Esophagus squamous epithelium (tissue), 5 donors: ENCODE data around the gene ZBTB43. TPM values are rescaled to one million over a fixed set of nuclear protein-coding genes. Genes with fewer than 3 reads are reported as not detected.

Experiments
- DNase-seq: peaks from one replicate; lab custom pipeline; 2025; lab: John Stamatoyannopoulos, UW
- H3K27ac ChIP-seq, 4 donors: fragments of 200-600 bp; sonication (generic); one replicate each; pipeline ENCODE4 v1.5.1; 2016 to 2019; ENCODE audit warnings: mild to moderate bottlenecking in 1 of 4
- H3K27me3 ChIP-seq, 4 donors: fragments of 200-600 bp; sonication (generic); 1 replicate in 3 of 4; 2 replicates in 1 of 4; pipeline versions ENCODE4 v1.5.1 to v1.6.0; 2017 to 2021; ENCODE audit warnings: antibody characterized with exemption in 1 of 4
- H3K36me3 ChIP-seq, 3 donors: fragments of 200-600 bp; sonication (generic); one replicate each; pipeline ENCODE4 v1.5.1; 2016 to 2019
- H3K4me1 ChIP-seq, 3 donors: fragments of 200-600 bp; sonication (generic); one replicate each; pipeline ENCODE4 v1.5.1; 2017 to 2019
- H3K4me3 ChIP-seq, 4 donors: fragments of 200-600 bp; sonication (generic); 1 replicate in 3 of 4; 2 replicates in 1 of 4; pipeline ENCODE4 v1.5.1; 2016 to 2019; ENCODE audit warnings: mild to moderate bottlenecking in 2 of 4, moderate library complexity in 1 of 4
- H3K9me3 ChIP-seq, 3 donors: fragments of 200-600 bp; sonication (generic); one replicate each; pipeline ENCODE4 v1.5.1; 2016 to 2019
- CTCF ChIP-seq, 6 experiments: fragments of 450-650 bp in 4 of 6; fragments of 200-600 bp in 2 of 6; sonication (generic) in 2 of 6; IDR thresholded peaks; one replicate each; pipeline ENCODE4 v1.5.1; 2016 to 2019; ENCODE audit warnings: antibody characterized with exemption in 6 of 6, mild to moderate bottlenecking in 4 of 6, moderate library complexity in 4 of 6
- POLR2A ChIP-seq, 4 donors: fragments of 450-650 bp; IDR thresholded peaks; one replicate each; pipeline ENCODE4 v1.6.1; 2017; ENCODE audit warnings: antibody characterized with exemption in 4 of 4, mild to moderate bottlenecking in 4 of 4, moderate library complexity in 3 of 4
- WGBS, 2 donors: methylation state at CpG; one replicate each; pipeline ENCODE4 v1.1.5; 2018; 5-methylcytosine and 5-hydroxymethylcytosine counted together
- intact Hi-C: fragments of 100-400 bp; cut with DNase I; formaldehyde crosslinking; loops from one replicate; pipeline ENCODE4 v1.15.0; 2022
- total RNA-seq, 4 donors: library from RNA; depleted of rRNA; stranded (reverse); fragments of >200 nt; gene quantifications; one replicate each; pipeline ENCODE4 v1.1.0, GENCODE V29; 2016
- donor health status: DM: yes; HTN: yes; CAD: no.

Gene ZBTB43
- total RNA-seq, 4 donors from 2014 or later: 9.9 to 14.3 (median 12.9) TPM

GRCh38 chr9:126790561-126790960 is 14.3 kb upstream of the ZBTB43 start:
- Histone ChIP-seq H3K9me3 (peaks cover 0 to under 1% (median 0%) of the 10 kb centered on the region in 3 donors), H3K27me3 (peaks cover 0 to 67% (median 0%) of the 10 kb centered on the region in 4 donors), H3K4me3 (no peak overlapping the region), H3K36me3 (no peaks in the 10 kb centered on the region), H3K4me1 (peaks cover 16 to 55% (median 25%) of the 10 kb centered on the region in 3 donors), H3K27ac (no peak overlapping the region)
- TF ChIP-seq POLR2A (IDR thresholded peaks at IDR 0.05): no peak
- no peak for TF ChIP-seq CTCF (IDR thresholded peaks at IDR 0.05)
- DNase-seq: no peak
- 83 to 88% methylated on average over 3 to 4 of the region's 4 CpGs for WGBS, 2 donors
- intact Hi-C loops: no loop called here

- H3K4me1 ChIP-seq: peaks cover 16 to 55% (median 25%) of the 10 kb centered on the region in 3 donors
- TF ChIP-seq POLR2A (IDR thresholded peaks at IDR 0.05): no peak
- no peak for TF ChIP-seq CTCF (IDR thresholded peaks at IDR 0.05)
- no peak overlapping the region for H3K4me3 ChIP-seq
- intact Hi-C loops: no loop called here
- H3K9me3 ChIP-seq: peaks cover 0 to 4% (median 0%) of the 10 kb centered on the region in 3 donors
- H3K36me3 ChIP-seq: no peaks in the 10 kb centered on the region
- no peak for DNase-seq
- peak overlapping the region in 2 of 4 donors; percentile 21 to 56 for H3K27ac ChIP-seq
- 26 to 27% methylated on average over 9 of the region's 9 CpGs for WGBS, 2 donors
- peaks cover 0 to 68% (median 0%) of the 10 kb centered on the region in 4 donors for H3K27me3 ChIP-seq
Measured at GRCh38 chr9:126791406-126792230, 13.2 kb upstream of the ZBTB43 start.

- Histone ChIP-seq H3K4me3 (no peak overlapping the region), H3K27ac (peak overlapping the region; percentile 20 to 59 (median 42)), H3K36me3 (no peaks in the 10 kb centered on the region), H3K9me3 (peaks cover 0 to 4% (median 0%) of the 10 kb centered on the region in 3 donors), H3K4me1 (peaks cover 11 to 46% (median 19%) of the 10 kb centered on the region in 3 donors), H3K27me3 (peaks cover 0 to 65% (median 0%) of the 10 kb centered on the region in 4 donors)
- DNase-seq: no peak
- intact Hi-C loops: no loop called here
- no peak for TF ChIP-seq CTCF (IDR thresholded peaks at IDR 0.05)
- TF ChIP-seq POLR2A (IDR thresholded peaks at IDR 0.05): no peak
- WGBS, 2 donors: 30 to 68% methylated on average over 3 to 6 of the region's 10 CpGs
Measured at GRCh38 chr9:126793686-126794417, 11.0 kb upstream of the ZBTB43 start.

- peaks cover 11 to 40% (median 19%) of the 10 kb centered on the region in 3 donors for H3K4me1 ChIP-seq
- H3K9me3 ChIP-seq: peaks cover 0 to 4% (median 0%) of the 10 kb centered on the region in 3 donors
- H3K27ac ChIP-seq: peak overlapping the region; percentile 20 to 59 (median 42)
- H3K27me3 ChIP-seq: peaks cover 0 to 62% (median 0%) of the 10 kb centered on the region in 4 donors
- intact Hi-C loops: no loop called here
- H3K4me3 ChIP-seq: no peak overlapping the region
- no peak for DNase-seq
- H3K36me3 ChIP-seq: no peaks in the 10 kb centered on the region
- TF ChIP-seq CTCF (IDR thresholded peaks at IDR 0.05): no peak
- TF ChIP-seq POLR2A (IDR thresholded peaks at IDR 0.05): no peak
- 45 to 76% methylated on average over 4 to 6 of the region's 6 CpGs for WGBS, 2 donors
Measured at GRCh38 chr9:126794441-126794840, 10.4 kb upstream of the ZBTB43 start.
